Upper lobe of right lung (tissue), 1 donor: ENCODE results near the gene MCM6. TPM values are rescaled to one million over a fixed set of nuclear protein-coding genes. Genes with fewer than 3 reads are reported as not detected.

Experiments
- ATAC-seq: fragments of 200-7000 bp; cut with Tn5 transposase; one replicate; pipeline ENCODE4 v1.9.1; 2020; ENCODE audit warnings: mild to moderate bottlenecking, moderate library complexity
- DNase-seq: peaks from one replicate; pipeline ENCODE4 v3.0.0-alpha.2; 2020
- H3K27ac ChIP-seq: fragments of 200-600 bp; one replicate; pipeline ENCODE4 v1.8.0; 2022
- H3K27me3 ChIP-seq: fragments of 200-600 bp; one replicate; pipeline ENCODE4 v1.8.0; 2022; ENCODE audit warnings: mild to moderate bottlenecking
- H3K36me3 ChIP-seq: fragments of 200-600 bp; one replicate; pipeline ENCODE4 v1.8.0; 2022
- H3K4me1 ChIP-seq: fragments of 200-600 bp; one replicate; pipeline ENCODE4 v1.8.0; 2022
- H3K4me3 ChIP-seq: fragments of 200-600 bp; one replicate; pipeline ENCODE4 v1.8.0; 2022; ENCODE audit warnings: mild to moderate bottlenecking
- H3K9me3 ChIP-seq: fragments of 200-600 bp; one replicate; pipeline ENCODE4 v1.8.0; 2022
- CTCF ChIP-seq: fragments of 200-600 bp; IDR thresholded peaks from one replicate; pipeline ENCODE4 v1.8.0; 2022; ENCODE audit warnings: antibody characterized with exemption
- intact Hi-C: fragments of 100-400 bp; cut with DNase I; formaldehyde crosslinking; loops from one replicate; pipeline ENCODE4 v1.11.0; 2022
- total RNA-seq: library from RNA; stranded (reverse); fragmentation: NEBNext Ultra II Directional; extraction: Animal tissue kit (Norgen Biotek cat#: 25700); gene quantifications from one replicate; pipeline ENCODE4 v1.2.1, GENCODE V29; 2021
- donor health status: DM: no; HTN: yes; CAD: no; lungs with severe emphysema.

MCM6 gene
- total RNA-seq, 1 donor from 2014 or later = 8.2 TPM

- Histone ChIP-seq H3K9me3 (no peaks in the 10 kb centered on the region), H3K27me3 (no peaks in the 10 kb centered on the region), H3K27ac (no peak overlapping the region), H3K4me1 (no peaks in the 10 kb centered on the region), H3K36me3 (peaks cover 63% of the 10 kb centered on the region), H3K4me3 (no peak overlapping the region)
- no peak for TF ChIP-seq CTCF
- ATAC-seq (no peak), DNase-seq (no peak)
- intact Hi-C loops = no loop called here
Measured at GRCh38 chr2:135909976-135910375, 33.7 kb upstream of the MCM6 start.

- ATAC-seq (no peak), DNase-seq (no peak)
- no peaks in the 10 kb centered on the region for H3K9me3 ChIP-seq
- no peaks in the 10 kb centered on the region for H3K27me3 ChIP-seq
- no peak for TF ChIP-seq CTCF
- no peak overlapping the region for H3K27ac ChIP-seq
- H3K4me1 ChIP-seq = no peaks in the 10 kb centered on the region
- intact Hi-C loops = no loop called here
- no peak overlapping the region for H3K4me3 ChIP-seq
- peaks cover 46% of the 10 kb centered on the region for H3K36me3 ChIP-seq
Measured at GRCh38 chr2:135905679-135906078, 29.4 kb upstream of the MCM6 start.

GRCh38 chr2:135904341-135904989 lies 28.2 kb upstream of the MCM6 start:
- Histone ChIP-seq H3K27ac (no peak overlapping the region), H3K27me3 (no peaks in the 10 kb centered on the region), H3K4me3 (no peak overlapping the region), H3K9me3 (no peaks in the 10 kb centered on the region), H3K4me1 (no peaks in the 10 kb centered on the region), H3K36me3 (peaks cover 34% of the 10 kb centered on the region)
- TF ChIP-seq CTCF = no peak
- no peak for DNase-seq
- intact Hi-C loops = no loop called here
- no peak for ATAC-seq

GRCh38 chr2:135903650-135904049 lies 27.4 kb upstream of the MCM6 start:
- ATAC-seq (no peak), DNase-seq (no peak)
- Histone ChIP-seq H3K27ac (no peak overlapping the region), H3K4me1 (no peaks in the 10 kb centered on the region), H3K27me3 (no peaks in the 10 kb centered on the region), H3K36me3 (peaks cover 27% of the 10 kb centered on the region), H3K9me3 (no peaks in the 10 kb centered on the region), H3K4me3 (no peak overlapping the region)
- intact Hi-C loops = no loop called here
- TF ChIP-seq CTCF = no peak

- intact Hi-C loops = no loop called here
- H3K4me3 ChIP-seq = no peak overlapping the region
- ATAC-seq (no peak), DNase-seq (no peak)
- H3K9me3 ChIP-seq = no peaks in the 10 kb centered on the region
- H3K36me3 ChIP-seq = no peaks in the 10 kb centered on the region
- H3K4me1 ChIP-seq = no peaks in the 10 kb centered on the region
- no peaks in the 10 kb centered on the region for H3K27me3 ChIP-seq
- H3K27ac ChIP-seq = no peak overlapping the region
- TF ChIP-seq CTCF = no peak
Measured at GRCh38 chr2:135899567-135899966, 23.3 kb upstream of the MCM6 start.
